ENCODE data around the gene KATNB1.

DNA sequence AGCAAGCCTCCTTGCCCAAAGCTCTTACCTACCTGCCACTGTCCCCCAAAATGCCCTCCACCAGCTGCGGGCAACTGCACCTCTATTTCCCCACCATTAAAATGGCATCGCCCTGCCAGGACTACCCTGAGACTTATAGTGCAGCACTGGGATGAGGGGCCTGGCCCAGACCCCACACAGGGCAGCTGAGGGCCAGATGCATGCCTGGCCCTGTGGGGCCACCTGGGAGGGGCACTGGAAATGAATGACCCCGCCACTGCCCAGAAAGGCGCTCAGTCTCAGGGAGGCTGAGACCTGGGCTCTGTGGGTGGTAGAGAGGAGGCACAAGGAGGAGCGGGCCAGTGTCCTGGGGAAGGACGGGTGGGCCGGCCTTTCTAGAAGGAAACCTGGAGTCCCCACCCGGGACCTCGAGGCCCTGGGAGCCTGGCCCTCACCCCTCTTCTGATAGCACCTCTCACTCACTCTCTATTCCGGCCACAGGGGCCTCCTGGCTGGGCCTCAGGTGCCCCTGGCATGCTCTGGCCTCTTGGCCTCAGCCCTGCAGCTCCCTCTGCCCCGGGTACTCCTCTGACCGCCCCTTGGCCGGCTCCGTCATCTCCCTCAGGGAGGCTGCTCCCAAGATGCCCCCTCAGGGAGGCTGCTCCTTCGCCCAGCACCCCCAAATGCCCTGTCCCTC is 26.9 kb downstream of the KATNB1 start:
- TF ChIP-seq, protein P1, sequence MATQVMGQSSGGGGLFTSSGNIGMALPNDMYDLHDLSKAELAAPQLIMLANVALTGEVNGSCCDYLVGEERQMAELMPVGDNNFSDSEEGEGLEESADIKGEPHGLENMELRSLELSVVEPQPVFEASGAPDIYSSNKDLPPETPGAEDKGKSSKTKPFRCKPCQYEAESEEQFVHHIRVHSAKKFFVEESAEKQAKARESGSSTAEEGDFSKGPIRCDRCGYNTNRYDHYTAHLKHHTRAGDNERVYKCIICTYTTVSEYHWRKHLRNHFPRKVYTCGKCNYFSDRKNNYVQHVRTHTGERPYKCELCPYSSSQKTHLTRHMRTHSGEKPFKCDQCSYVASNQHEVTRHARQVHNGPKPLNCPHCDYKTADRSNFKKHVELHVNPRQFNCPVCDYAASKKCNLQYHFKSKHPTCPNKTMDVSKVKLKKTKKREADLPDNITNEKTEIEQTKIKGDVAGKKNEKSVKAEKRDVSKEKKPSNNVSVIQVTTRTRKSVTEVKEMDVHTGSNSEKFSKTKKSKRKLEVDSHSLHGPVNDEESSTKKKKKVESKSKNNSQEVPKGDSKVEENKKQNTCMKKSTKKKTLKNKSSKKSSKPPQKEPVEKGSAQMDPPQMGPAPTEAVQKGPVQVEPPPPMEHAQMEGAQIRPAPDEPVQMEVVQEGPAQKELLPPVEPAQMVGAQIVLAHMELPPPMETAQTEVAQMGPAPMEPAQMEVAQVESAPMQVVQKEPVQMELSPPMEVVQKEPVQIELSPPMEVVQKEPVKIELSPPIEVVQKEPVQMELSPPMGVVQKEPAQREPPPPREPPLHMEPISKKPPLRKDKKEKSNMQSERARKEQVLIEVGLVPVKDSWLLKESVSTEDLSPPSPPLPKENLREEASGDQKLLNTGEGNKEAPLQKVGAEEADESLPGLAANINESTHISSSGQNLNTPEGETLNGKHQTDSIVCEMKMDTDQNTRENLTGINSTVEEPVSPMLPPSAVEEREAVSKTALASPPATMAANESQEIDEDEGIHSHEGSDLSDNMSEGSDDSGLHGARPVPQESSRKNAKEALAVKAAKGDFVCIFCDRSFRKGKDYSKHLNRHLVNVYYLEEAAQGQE (IDR thresholded peaks at IDR 0.05; ENCODE audit: insufficient read depth in 1 of 2, low read depth in 2 of 2, low read length in 2 of 2) = no peak
- TF ChIP-seq POLR2AphosphoS5 (IDR thresholded peaks at IDR 0.05; ENCODE audit: low read depth, low read length) = no peak
- no peak for TF ChIP-seq TAF1 (IDR thresholded peaks at IDR 0.05; ENCODE audit: borderline replicate concordance, insufficient read depth, low read length)
- no peak for TF ChIP-seq FOXP2 (optimal IDR thresholded peaks at IDR 0.05; ENCODE audit: borderline replicate concordance, extremely low read depth, extremely low read length, insufficient read depth)
- TF ChIP-seq SIN3A (IDR thresholded peaks at IDR 0.05; ENCODE audit: borderline replicate concordance, insufficient read depth, low read length) = no peak

Measured in PFSK-1 (cell line).